ENCODE measurements around the gene ZFYVE28.

The ZFYVE28 gene

GRCh38 chr4:2428496-2429213 is 10.2 kb upstream of the ZFYVE28 start:
- no peak for DNase-seq (ENCODE audit: low read depth in 2 of 2)

- no peak for DNase-seq (ENCODE audit: low read depth in 2 of 2)
Observed at GRCh38 chr4:2427383-2428334, 9.2 kb upstream of the ZFYVE28 start.

- no peak for DNase-seq (ENCODE audit: low read depth in 2 of 2)
Observed at GRCh38 chr4:2426711-2427275, 8.3 kb upstream of the ZFYVE28 start.

GRCh38 chr4:2426069-2426397 is 7.6 kb upstream of the ZFYVE28 start:
- DNase-seq (ENCODE audit: low read depth in 2 of 2) = no peak

- DNase-seq (ENCODE audit: low read depth in 2 of 2) = no peak
Observed at GRCh38 chr4:2425386-2426068, 7.1 kb upstream of the ZFYVE28 start.

GRCh38 chr4:2424581-2424980 is 6.1 kb upstream of the ZFYVE28 start:
- no peak for DNase-seq (ENCODE audit: low read depth in 2 of 2)

- DNase-seq (ENCODE audit: low read depth in 2 of 2) = no peak
Observed at GRCh38 chr4:2423695-2424094, 5.2 kb upstream of the ZFYVE28 start.

GRCh38 chr4:2423066-2423465 is 4.6 kb upstream of the ZFYVE28 start:
- no peak for DNase-seq (ENCODE audit: low read depth in 2 of 2)

GRCh38 chr4:2421928-2422327 is 3.5 kb upstream of the ZFYVE28 start:
- DNase-seq (ENCODE audit: low read depth in 2 of 2) = no peak

GRCh38 chr4:2419814-2420213 is 1.4 kb upstream of the ZFYVE28 start:
- no peak for DNase-seq (ENCODE audit: low read depth in 2 of 2)

GRCh38 chr4:2418650-2419571 is 466 bp upstream of the ZFYVE28 start, which contains the start of gene CFAP99:
TSS of gene CFAP99 (plus strand) at chr4:2418955.
- peak; percentile 97 for DNase-seq (ENCODE audit: low read depth in 2 of 2)

- DNase-seq (ENCODE audit: low read depth in 2 of 2) = no peak
Observed at GRCh38 chr4:2417226-2417764, 1.1 kb downstream of the ZFYVE28 start.

- DNase-seq (ENCODE audit: low read depth in 2 of 2) = no peak
Observed at GRCh38 chr4:2416564-2417225, 1.8 kb downstream of the ZFYVE28 start.

GRCh38 chr4:2415881-2416563 is 2.4 kb downstream of the ZFYVE28 start:
- no peak for DNase-seq (ENCODE audit: low read depth in 2 of 2)

GRCh38 chr4:2415213-2415612 is 3.2 kb downstream of the ZFYVE28 start:
- no peak for DNase-seq (ENCODE audit: low read depth in 2 of 2)

- DNase-seq (ENCODE audit: low read depth in 2 of 2) = no peak
Observed at GRCh38 chr4:2413821-2414610, 4.4 kb downstream of the ZFYVE28 start.

- DNase-seq (ENCODE audit: low read depth in 2 of 2) = peak; percentile 63 to 78
Observed at GRCh38 chr4:2412885-2413716, 5.3 kb downstream of the ZFYVE28 start.

GRCh38 chr4:2412534-2412884 is 5.9 kb downstream of the ZFYVE28 start:
- DNase-seq (ENCODE audit: low read depth in 2 of 2) = peak in 1 of 2 experiments; percentile 59
